GM23338 (cell line): ENCODE measurements around the gene SFXN5.

Experiments used
- CREB1 ChIP-seq: fragments of 250-450 bp; sonication (Bioruptor Pico); IDR thresholded peaks from 2 replicates; pipeline ENCODE4 v1.5.0; 2020; ENCODE audit warnings: low read depth, mild to moderate bottlenecking, moderate library complexity
- EZH2 ChIP-seq: fragments of 200-600 bp; sonication (generic); IDR thresholded peaks from one replicate; pipeline ENCODE4 v1.8.0; 2017; ENCODE audit warnings: antibody characterized with exemption, mild to moderate bottlenecking, low read depth; ENCODE audit not compliant: unreplicated experiment
- EZH2phosphoT487 ChIP-seq: fragments of 200-600 bp; sonication (generic); IDR thresholded peaks from one replicate; pipeline ENCODE4 v1.8.1; 2018; ENCODE audit warnings: antibody characterized with exemption; ENCODE audit not compliant: unreplicated experiment
- JUNB ChIP-seq: IDR thresholded peaks from one replicate; pipeline ENCODE4 v1.6.1; 2016; ENCODE audit warnings: antibody characterized with exemption; ENCODE audit not compliant: unreplicated experiment
- NANOG ChIP-seq: IDR thresholded peaks from 2 replicates; pipeline ENCODE4 v1.6.1; 2016; ENCODE audit warnings: antibody characterized with exemption, borderline replicate concordance
- POLR2AphosphoS5 ChIP-seq: IDR thresholded peaks from 2 replicates; pipeline ENCODE4 v1.6.1; 2016; ENCODE audit warnings: antibody characterized with exemption, low read depth
- ZNF114 ChIP-seq: fragments of 250-450 bp; sonication (Bioruptor Pico); IDR thresholded peaks from 2 replicates; pipeline ENCODE4 v1.5.0; 2020; ENCODE audit warnings: mild to moderate bottlenecking, moderate library complexity
- TF ChIP-seq, protein P1 (sequence below), 2 experiments: fragments of 200-600 bp in 1 of 2; sonication (generic) in 1 of 2; conservative IDR thresholded peaks; 2 replicates each; pipeline versions ENCODE4 v1.5.1 to v1.6.1; 2016 to 2017; ENCODE audit warnings: antibody characterized with exemption in 2 of 2, low read depth in 2 of 2, mild to moderate bottlenecking in 2 of 2, moderate library complexity in 1 of 2
- TF ChIP-seq, protein P2 (sequence below): IDR thresholded peaks from 2 replicates; pipeline ENCODE4 v1.6.1; 2016; ENCODE audit warnings: antibody characterized with exemption
- TF ChIP-seq, protein P3 (sequence below): IDR thresholded peaks from one replicate; pipeline ENCODE4 v1.6.1; 2018; ENCODE audit warnings: antibody characterized with exemption; ENCODE audit not compliant: unreplicated experiment
- TF ChIP-seq, protein P4 (sequence below): fragments of 250-450 bp; sonication (Bioruptor Pico); IDR thresholded peaks from 2 replicates; pipeline ENCODE4 v1.5.0; 2020; ENCODE audit warnings: mild to moderate bottlenecking, moderate library complexity

DNA sequence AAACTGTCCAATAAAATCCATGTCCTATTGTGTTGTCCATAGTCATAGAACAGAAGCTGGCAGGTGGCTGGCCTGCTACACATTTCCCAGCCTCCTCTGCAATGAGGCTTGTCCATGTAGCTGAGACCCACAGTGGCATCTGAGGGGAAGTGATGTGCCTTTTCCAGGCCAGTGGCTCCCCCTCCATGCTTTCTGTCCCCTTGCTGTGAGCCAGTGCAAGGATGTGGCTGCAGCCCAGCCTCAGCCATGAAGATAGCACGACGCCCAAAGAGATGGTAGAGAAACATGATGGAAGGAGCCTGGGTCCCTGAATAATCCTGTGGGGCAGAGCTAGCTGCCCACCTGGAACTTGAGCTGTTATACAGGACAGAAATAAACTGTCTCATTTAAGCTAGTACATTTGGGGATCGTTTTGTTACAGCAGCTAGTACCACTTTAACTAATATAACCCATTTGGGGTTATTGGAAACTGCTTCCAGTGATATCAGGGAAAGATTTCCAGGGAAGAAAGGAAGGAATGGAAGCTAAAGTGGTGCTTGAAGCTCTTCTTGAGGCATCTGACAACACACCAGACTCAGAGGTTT is 40.3 kb downstream of the SFXN5 start:
- TF ChIP-seq POLR2AphosphoS5 (no peak), CREB1 (CRISPR knock-in tag) (no peak), EZH2phosphoT487 (no peak), EZH2 (no peak), ZNF114 (CRISPR knock-in tag) (no peak), JUNB (no peak), NANOG (no peak)
- TF ChIP-seq, protein P1, sequence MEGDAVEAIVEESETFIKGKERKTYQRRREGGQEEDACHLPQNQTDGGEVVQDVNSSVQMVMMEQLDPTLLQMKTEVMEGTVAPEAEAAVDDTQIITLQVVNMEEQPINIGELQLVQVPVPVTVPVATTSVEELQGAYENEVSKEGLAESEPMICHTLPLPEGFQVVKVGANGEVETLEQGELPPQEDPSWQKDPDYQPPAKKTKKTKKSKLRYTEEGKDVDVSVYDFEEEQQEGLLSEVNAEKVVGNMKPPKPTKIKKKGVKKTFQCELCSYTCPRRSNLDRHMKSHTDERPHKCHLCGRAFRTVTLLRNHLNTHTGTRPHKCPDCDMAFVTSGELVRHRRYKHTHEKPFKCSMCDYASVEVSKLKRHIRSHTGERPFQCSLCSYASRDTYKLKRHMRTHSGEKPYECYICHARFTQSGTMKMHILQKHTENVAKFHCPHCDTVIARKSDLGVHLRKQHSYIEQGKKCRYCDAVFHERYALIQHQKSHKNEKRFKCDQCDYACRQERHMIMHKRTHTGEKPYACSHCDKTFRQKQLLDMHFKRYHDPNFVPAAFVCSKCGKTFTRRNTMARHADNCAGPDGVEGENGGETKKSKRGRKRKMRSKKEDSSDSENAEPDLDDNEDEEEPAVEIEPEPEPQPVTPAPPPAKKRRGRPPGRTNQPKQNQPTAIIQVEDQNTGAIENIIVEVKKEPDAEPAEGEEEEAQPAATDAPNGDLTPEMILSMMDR (conservative IDR thresholded peaks at IDR 0.05; ENCODE audit: low read depth in 2 of 2) = no peak
- TF ChIP-seq, protein P2, sequence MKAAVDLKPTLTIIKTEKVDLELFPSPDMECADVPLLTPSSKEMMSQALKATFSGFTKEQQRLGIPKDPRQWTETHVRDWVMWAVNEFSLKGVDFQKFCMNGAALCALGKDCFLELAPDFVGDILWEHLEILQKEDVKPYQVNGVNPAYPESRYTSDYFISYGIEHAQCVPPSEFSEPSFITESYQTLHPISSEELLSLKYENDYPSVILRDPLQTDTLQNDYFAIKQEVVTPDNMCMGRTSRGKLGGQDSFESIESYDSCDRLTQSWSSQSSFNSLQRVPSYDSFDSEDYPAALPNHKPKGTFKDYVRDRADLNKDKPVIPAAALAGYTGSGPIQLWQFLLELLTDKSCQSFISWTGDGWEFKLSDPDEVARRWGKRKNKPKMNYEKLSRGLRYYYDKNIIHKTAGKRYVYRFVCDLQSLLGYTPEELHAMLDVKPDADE = no peak
- TF ChIP-seq, protein P3, sequence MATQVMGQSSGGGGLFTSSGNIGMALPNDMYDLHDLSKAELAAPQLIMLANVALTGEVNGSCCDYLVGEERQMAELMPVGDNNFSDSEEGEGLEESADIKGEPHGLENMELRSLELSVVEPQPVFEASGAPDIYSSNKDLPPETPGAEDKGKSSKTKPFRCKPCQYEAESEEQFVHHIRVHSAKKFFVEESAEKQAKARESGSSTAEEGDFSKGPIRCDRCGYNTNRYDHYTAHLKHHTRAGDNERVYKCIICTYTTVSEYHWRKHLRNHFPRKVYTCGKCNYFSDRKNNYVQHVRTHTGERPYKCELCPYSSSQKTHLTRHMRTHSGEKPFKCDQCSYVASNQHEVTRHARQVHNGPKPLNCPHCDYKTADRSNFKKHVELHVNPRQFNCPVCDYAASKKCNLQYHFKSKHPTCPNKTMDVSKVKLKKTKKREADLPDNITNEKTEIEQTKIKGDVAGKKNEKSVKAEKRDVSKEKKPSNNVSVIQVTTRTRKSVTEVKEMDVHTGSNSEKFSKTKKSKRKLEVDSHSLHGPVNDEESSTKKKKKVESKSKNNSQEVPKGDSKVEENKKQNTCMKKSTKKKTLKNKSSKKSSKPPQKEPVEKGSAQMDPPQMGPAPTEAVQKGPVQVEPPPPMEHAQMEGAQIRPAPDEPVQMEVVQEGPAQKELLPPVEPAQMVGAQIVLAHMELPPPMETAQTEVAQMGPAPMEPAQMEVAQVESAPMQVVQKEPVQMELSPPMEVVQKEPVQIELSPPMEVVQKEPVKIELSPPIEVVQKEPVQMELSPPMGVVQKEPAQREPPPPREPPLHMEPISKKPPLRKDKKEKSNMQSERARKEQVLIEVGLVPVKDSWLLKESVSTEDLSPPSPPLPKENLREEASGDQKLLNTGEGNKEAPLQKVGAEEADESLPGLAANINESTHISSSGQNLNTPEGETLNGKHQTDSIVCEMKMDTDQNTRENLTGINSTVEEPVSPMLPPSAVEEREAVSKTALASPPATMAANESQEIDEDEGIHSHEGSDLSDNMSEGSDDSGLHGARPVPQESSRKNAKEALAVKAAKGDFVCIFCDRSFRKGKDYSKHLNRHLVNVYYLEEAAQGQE = no peak
- TF ChIP-seq, protein P4, sequence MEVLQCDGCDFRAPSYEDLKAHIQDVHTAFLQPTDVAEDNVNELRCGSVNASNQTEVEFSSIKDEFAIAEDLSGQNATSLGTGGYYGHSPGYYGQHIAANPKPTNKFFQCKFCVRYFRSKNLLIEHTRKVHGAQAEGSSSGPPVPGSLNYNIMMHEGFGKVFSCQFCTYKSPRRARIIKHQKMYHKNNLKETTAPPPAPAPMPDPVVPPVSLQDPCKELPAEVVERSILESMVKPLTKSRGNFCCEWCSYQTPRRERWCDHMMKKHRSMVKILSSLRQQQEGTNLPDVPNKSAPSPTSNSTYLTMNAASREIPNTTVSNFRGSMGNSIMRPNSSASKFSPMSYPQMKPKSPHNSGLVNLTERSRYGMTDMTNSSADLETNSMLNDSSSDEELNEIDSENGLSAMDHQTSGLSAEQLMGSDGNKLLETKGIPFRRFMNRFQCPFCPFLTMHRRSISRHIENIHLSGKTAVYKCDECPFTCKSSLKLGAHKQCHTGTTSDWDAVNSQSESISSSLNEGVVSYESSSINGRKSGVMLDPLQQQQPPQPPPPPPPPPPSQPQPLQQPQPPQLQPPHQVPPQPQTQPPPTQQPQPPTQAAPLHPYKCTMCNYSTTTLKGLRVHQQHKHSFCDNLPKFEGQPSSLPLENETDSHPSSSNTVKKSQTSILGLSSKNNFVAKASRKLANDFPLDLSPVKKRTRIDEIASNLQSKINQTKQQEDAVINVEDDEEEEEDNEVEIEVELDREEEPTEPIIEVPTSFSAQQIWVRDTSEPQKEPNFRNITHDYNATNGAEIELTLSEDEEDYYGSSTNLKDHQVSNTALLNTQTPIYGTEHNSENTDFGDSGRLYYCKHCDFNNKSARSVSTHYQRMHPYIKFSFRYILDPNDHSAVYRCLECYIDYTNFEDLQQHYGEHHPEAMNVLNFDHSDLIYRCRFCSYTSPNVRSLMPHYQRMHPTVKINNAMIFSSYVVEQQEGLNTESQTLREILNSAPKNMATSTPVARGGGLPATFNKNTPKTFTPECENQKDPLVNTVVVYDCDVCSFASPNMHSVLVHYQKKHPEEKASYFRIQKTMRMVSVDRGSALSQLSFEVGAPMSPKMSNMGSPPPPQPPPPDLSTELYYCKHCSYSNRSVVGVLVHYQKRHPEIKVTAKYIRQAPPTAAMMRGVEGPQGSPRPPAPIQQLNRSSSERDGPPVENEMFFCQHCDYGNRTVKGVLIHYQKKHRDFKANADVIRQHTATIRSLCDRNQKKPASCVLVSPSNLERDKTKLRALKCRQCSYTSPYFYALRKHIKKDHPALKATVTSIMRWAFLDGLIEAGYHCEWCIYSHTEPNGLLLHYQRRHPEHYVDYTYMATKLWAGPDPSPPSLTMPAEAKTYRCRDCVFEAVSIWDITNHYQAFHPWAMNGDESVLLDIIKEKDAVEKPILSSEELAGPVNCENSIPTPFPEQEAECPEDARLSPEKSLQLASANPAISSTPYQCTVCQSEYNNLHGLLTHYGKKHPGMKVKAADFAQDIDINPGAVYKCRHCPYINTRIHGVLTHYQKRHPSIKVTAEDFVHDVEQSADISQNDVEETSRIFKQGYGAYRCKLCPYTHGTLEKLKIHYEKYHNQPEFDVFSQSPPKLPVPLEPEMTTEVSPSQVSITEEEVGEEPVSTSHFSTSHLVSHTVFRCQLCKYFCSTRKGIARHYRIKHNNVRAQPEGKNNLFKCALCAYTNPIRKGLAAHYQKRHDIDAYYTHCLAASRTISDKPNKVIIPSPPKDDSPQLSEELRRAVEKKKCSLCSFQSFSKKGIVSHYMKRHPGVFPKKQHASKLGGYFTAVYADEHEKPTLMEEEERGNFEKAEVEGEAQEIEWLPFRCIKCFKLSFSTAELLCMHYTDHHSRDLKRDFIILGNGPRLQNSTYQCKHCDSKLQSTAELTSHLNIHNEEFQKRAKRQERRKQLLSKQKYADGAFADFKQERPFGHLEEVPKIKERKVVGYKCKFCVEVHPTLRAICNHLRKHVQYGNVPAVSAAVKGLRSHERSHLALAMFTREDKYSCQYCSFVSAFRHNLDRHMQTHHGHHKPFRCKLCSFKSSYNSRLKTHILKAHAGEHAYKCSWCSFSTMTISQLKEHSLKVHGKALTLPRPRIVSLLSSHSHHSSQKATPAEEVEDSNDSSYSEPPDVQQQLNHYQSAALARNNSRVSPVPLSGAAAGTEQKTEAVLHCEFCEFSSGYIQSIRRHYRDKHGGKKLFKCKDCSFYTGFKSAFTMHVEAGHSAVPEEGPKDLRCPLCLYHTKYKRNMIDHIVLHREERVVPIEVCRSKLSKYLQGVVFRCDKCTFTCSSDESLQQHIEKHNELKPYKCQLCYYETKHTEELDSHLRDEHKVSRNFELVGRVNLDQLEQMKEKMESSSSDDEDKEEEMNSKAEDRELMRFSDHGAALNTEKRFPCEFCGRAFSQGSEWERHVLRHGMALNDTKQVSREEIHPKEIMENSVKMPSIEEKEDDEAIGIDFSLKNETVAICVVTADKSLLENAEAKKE (CRISPR knock-in tag) = no peak
